HL-60 (cell line): ENCODE data around the gene UBXN10.

Experiments used
- DNase-seq, 2 experiments: peaks; one replicate each; pipeline ENCODE4 v3.0.0-alpha.2; 2010 to 2020; ENCODE audit warnings: low read depth in 1 of 2, low spot score in 1 of 2
- H3K27ac ChIP-seq: fragments of 250-450 bp; sonication (Bioruptor Pico); replicated peaks from 2 replicates; pipeline ENCODE4 v1.5.1; 2020; ENCODE audit warnings: mild to moderate bottlenecking, moderate library complexity
- H3K27me3 ChIP-seq: fragments of 250-450 bp; sonication (Bioruptor Pico); 2 replicates; pipeline ENCODE4 v1.5.1; 2021; ENCODE audit warnings: mild to moderate bottlenecking, moderate library complexity; ENCODE audit not compliant: insufficient read depth, poor library complexity, severe bottlenecking
- H3K4me3 ChIP-seq: replicated peaks from 2 replicates; pipeline ENCODE4 v1.5.1; 2011; ENCODE audit warnings: mild to moderate bottlenecking, control low read depth, low read length; ENCODE audit not compliant: insufficient read depth
- GABPA ChIP-seq: IDR thresholded peaks from 2 replicates; pipeline ENCODE4 v1.6.1; 2012; ENCODE audit warnings: low read depth
- POLR2AphosphoS5 ChIP-seq: IDR thresholded peaks from 2 replicates; pipeline ENCODE4 v1.6.1; 2012; ENCODE audit warnings: low read depth
- SPI1 ChIP-seq: IDR thresholded peaks from 2 replicates; pipeline ENCODE4 v1.6.1; 2012; ENCODE audit warnings: low read depth, mild to moderate bottlenecking, borderline replicate concordance
- TF ChIP-seq, protein P1 (sequence below): IDR thresholded peaks from one replicate; pipeline ENCODE4 v1.5.1; 2011; ENCODE audit warnings: low read length, control low read depth, inconsistent platforms; ENCODE audit not compliant: insufficient read depth
- TF ChIP-seq, protein P2 (sequence below): IDR thresholded peaks from 2 replicates; pipeline ENCODE4 v1.6.1; 2012; ENCODE audit warnings: low read depth; ENCODE audit not compliant: insufficient replicate concordance

UBXN10 gene

DNA sequence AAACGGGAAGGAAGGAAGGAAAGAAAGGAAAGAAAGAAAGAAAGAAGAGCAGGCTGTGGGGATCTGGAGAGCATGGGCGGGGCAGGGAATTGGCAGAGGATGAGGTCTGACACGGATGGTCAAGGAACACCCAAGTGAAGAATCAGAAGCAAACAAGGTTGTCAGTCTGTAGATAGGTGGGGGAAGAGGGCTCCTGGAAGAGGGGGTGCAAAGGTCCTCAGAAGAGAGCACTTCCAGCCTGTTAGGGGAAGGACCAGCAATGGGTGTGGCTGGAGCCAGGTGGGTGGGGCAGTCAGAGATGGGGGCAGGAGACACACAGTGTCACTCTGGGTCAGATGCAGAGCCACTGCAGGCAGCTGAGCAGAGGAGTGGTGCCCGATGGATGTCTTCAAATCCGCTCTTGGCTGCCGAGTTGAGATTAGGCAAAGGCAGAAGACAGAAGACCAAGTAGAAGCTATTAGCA is 11.5 kb downstream of the UBXN10 start:
- no peak overlapping the region for H3K27ac ChIP-seq
- no peaks in the 10 kb centered on the region for H3K27me3 ChIP-seq
- no peak for DNase-seq
- H3K4me3 ChIP-seq: no peak overlapping the region
- TF ChIP-seq POLR2AphosphoS5 (no peak), SPI1 (no peak), GABPA (no peak)
- TF ChIP-seq, protein P1, sequence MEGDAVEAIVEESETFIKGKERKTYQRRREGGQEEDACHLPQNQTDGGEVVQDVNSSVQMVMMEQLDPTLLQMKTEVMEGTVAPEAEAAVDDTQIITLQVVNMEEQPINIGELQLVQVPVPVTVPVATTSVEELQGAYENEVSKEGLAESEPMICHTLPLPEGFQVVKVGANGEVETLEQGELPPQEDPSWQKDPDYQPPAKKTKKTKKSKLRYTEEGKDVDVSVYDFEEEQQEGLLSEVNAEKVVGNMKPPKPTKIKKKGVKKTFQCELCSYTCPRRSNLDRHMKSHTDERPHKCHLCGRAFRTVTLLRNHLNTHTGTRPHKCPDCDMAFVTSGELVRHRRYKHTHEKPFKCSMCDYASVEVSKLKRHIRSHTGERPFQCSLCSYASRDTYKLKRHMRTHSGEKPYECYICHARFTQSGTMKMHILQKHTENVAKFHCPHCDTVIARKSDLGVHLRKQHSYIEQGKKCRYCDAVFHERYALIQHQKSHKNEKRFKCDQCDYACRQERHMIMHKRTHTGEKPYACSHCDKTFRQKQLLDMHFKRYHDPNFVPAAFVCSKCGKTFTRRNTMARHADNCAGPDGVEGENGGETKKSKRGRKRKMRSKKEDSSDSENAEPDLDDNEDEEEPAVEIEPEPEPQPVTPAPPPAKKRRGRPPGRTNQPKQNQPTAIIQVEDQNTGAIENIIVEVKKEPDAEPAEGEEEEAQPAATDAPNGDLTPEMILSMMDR: no peak
- TF ChIP-seq, protein P2, sequence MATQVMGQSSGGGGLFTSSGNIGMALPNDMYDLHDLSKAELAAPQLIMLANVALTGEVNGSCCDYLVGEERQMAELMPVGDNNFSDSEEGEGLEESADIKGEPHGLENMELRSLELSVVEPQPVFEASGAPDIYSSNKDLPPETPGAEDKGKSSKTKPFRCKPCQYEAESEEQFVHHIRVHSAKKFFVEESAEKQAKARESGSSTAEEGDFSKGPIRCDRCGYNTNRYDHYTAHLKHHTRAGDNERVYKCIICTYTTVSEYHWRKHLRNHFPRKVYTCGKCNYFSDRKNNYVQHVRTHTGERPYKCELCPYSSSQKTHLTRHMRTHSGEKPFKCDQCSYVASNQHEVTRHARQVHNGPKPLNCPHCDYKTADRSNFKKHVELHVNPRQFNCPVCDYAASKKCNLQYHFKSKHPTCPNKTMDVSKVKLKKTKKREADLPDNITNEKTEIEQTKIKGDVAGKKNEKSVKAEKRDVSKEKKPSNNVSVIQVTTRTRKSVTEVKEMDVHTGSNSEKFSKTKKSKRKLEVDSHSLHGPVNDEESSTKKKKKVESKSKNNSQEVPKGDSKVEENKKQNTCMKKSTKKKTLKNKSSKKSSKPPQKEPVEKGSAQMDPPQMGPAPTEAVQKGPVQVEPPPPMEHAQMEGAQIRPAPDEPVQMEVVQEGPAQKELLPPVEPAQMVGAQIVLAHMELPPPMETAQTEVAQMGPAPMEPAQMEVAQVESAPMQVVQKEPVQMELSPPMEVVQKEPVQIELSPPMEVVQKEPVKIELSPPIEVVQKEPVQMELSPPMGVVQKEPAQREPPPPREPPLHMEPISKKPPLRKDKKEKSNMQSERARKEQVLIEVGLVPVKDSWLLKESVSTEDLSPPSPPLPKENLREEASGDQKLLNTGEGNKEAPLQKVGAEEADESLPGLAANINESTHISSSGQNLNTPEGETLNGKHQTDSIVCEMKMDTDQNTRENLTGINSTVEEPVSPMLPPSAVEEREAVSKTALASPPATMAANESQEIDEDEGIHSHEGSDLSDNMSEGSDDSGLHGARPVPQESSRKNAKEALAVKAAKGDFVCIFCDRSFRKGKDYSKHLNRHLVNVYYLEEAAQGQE: no peak

DNA sequence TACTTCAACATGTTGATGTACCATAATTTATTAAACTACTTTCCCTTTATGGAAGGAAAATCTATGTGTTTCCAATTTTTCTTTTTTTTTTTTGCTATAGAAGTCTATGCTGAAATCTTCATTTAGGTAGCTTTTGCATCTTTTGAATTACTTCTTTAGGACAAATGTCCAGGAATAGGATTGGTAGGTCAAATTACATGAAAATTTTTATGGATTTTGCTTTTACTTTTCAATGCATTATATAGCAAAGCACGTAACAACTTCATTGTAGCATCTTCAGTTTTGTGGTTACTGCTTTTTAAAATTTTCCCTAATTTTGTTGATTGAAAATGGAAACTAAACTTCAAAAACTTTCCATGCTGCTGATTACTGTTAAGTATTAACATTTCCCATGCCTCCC is 12.4 kb downstream of the UBXN10 start:
- no peak for DNase-seq
- H3K4me3 ChIP-seq: no peak overlapping the region
- H3K27ac ChIP-seq: no peak overlapping the region
- TF ChIP-seq, protein P2: no peak
- TF ChIP-seq POLR2AphosphoS5 (no peak), GABPA (no peak), SPI1 (no peak)
- TF ChIP-seq, protein P1: no peak
- no peaks in the 10 kb centered on the region for H3K27me3 ChIP-seq

DNA sequence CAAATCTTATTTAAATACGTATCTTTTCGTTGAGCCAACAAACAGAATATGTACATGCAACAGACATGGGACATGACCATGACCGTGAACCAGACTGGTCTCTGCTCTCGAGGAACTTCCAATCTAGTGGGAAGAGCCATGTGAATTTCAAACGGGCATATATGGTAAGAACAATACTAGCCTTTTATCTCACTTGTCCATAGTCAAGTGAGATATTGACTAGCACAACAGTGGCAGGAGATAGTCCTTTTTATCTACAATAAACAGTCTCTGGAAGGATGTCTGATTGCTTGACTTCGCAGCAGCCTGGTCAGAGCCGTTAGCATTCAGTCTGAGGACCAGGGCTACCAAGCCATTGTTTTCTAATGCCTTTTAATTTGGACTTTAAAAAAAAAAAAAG is 13.0 kb downstream of the UBXN10 start:
- Histone ChIP-seq H3K27ac (no peak overlapping the region), H3K4me3 (no peak overlapping the region), H3K27me3 (no peaks in the 10 kb centered on the region)
- TF ChIP-seq POLR2AphosphoS5 (no peak), GABPA (no peak), SPI1 (no peak)
- TF ChIP-seq, protein P1: no peak
- TF ChIP-seq, protein P2: no peak
- DNase-seq: no peak
